ENCODE results near the gene PRSS37. TPM values are rescaled to one million over a fixed set of nuclear protein-coding genes. Genes with fewer than 3 reads are reported as not detected.

Gene PRSS37, protein sequence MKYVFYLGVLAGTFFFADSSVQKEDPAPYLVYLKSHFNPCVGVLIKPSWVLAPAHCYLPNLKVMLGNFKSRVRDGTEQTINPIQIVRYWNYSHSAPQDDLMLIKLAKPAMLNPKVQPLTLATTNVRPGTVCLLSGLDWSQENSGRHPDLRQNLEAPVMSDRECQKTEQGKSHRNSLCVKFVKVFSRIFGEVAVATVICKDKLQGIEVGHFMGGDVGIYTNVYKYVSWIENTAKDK
- total RNA-seq, result not detected

DNA sequence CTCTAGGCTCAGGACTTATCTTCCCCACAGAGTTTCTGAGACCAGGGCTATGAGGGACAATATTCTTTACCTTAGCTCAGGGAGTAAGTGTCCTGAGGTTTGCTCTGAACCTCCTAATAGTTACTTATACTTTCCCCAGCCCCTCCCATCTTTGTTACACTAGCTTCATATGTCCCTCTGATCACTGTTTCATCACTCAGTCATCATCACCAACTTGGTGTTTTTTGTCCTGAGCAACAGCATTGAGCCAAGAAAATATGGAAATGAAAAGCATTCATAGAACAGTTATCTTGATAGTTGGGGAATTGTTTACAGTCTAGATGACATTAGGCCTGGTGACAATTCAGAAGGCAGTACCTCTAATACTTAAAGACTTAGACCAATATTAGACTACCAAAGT lies at the start of gene PRSS37:
Gene PRSS37, minus strand, starts transcription at position 101 of the 400 bp plus-strand sequence. CDS start 436 bp downstream, outside the sequence.
- Histone ChIP-seq H3K27ac (no peak within 1 kb of the TSS), H3K4me3 (no peak within 1 kb of the TSS), H3K36me3 (no peaks in the 10 kb centered on the region), H3K4me1 (ENCODE audit: control insufficient read depth in 1 of 2, low read depth in 2 of 2) (no peaks in the 10 kb centered on the region), H3K27me3 (replicated peaks; ENCODE audit: insufficient read depth) (no peaks in the 10 kb centered on the region), H3K9me3 (no peaks in the 10 kb centered on the region)
- DNase-seq (ENCODE audit: low spot score) (no peak), ATAC-seq (ENCODE audit: insufficient number of reproducible peaks, low FRiP score, low read depth) (no peak)
- TF ChIP-seq, protein P1, sequence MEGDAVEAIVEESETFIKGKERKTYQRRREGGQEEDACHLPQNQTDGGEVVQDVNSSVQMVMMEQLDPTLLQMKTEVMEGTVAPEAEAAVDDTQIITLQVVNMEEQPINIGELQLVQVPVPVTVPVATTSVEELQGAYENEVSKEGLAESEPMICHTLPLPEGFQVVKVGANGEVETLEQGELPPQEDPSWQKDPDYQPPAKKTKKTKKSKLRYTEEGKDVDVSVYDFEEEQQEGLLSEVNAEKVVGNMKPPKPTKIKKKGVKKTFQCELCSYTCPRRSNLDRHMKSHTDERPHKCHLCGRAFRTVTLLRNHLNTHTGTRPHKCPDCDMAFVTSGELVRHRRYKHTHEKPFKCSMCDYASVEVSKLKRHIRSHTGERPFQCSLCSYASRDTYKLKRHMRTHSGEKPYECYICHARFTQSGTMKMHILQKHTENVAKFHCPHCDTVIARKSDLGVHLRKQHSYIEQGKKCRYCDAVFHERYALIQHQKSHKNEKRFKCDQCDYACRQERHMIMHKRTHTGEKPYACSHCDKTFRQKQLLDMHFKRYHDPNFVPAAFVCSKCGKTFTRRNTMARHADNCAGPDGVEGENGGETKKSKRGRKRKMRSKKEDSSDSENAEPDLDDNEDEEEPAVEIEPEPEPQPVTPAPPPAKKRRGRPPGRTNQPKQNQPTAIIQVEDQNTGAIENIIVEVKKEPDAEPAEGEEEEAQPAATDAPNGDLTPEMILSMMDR (IDR thresholded peaks at IDR 0.05), result no peak

DNA sequence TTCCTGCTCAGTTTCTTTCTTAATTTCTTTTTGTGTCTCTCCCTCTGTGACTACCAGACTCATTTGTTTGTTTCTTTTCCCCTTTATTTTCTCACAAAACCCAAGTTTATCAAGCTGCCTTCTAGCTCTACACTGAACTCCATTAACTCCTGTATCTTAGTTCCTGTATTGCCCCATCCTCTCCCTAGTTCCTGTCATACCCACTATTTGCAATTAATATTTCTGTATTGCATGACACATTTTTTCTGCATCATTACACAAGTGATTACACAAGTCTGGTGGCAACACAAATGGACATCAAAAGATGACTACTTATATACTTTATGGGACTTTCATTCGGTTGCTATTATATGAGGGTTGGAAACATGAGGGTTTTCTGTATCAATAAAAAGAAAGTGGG lies 48.0 kb upstream of the PRSS37 start:
- TF ChIP-seq, protein P1 (IDR thresholded peaks at IDR 0.05), result no peak
- no peak overlapping the region for H3K4me3 ChIP-seq
- no peaks in the 10 kb centered on the region for H3K36me3 ChIP-seq
- no peaks in the 10 kb centered on the region for H3K9me3 ChIP-seq
- no peak overlapping the region for H3K27ac ChIP-seq
- DNase-seq (ENCODE audit: low spot score), result no peak
- H3K27me3 ChIP-seq (replicated peaks; ENCODE audit: insufficient read depth), result no peaks in the 10 kb centered on the region
- no peaks in the 10 kb centered on the region for H3K4me1 ChIP-seq (ENCODE audit: control insufficient read depth in 1 of 2, low read depth in 2 of 2)
- ATAC-seq (ENCODE audit: insufficient number of reproducible peaks, low FRiP score, low read depth), result no peak

DNA sequence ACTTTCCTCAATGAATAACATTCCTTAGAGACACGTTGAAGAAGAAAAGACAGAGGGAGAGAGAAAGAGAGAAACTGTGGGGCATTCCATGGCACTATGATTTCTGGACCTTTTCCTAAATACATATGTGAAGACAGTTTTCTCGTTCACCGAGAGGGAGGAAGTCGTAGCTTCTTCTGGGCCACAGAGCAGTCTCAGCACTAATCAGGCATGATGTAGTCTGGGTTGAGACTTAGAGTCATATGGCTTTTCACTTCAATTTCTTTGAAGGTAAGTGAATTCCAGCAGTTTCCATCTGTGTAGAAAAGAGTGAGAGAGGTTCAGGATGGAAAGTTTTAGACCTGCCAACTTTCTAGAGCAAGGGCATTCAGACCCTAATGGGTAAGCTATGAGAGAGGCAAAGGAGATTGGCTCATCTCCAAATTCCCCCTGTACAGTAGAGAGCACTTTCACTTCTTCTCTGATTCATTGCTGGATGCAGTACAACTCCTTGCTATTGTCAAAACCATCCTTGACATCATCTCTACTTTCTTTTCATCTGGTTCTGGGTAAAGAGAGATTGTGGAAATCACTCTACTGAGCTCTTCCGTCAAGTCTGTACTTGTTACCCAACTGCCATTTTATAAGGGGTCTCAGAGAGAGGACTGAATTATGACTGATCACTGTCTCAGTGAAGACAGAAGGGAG lies 43.4 kb upstream of the PRSS37 start:
- no peaks in the 10 kb centered on the region for H3K27me3 ChIP-seq (replicated peaks; ENCODE audit: insufficient read depth)
- H3K4me1 ChIP-seq (ENCODE audit: control insufficient read depth in 1 of 2, low read depth in 2 of 2), result no peaks in the 10 kb centered on the region
- TF ChIP-seq, protein P1 (IDR thresholded peaks at IDR 0.05), result no peak
- DNase-seq (ENCODE audit: low spot score) (no peak), ATAC-seq (ENCODE audit: insufficient number of reproducible peaks, low FRiP score, low read depth) (no peak)
- no peak overlapping the region for H3K27ac ChIP-seq
- H3K36me3 ChIP-seq, result no peaks in the 10 kb centered on the region
- H3K4me3 ChIP-seq, result no peak overlapping the region
- no peaks in the 10 kb centered on the region for H3K9me3 ChIP-seq

DNA sequence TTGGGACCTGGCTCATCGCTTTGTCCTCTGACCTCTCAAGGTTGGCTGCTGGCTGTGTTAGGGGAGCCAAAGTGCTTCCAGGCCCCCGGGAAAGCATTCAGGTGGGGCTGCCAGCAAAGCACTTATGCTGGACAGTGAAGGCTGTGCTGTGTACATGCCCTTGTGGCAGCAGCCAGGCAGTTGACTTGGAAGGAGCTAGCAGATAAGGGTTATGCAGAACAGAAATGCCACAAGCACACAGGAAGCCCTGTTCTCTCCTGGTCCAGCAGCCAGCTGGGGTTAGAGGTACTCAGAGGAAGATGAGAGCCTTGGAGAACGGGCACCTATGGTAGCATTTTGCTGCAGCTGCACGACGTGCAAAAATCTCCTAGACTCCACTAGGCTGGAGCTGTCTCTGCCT lies 39.7 kb upstream of the PRSS37 start:
- TF ChIP-seq, protein P1 (IDR thresholded peaks at IDR 0.05), result no peak
- Histone ChIP-seq H3K4me3 (no peak overlapping the region), H3K9me3 (no peaks in the 10 kb centered on the region), H3K4me1 (ENCODE audit: control insufficient read depth in 1 of 2, low read depth in 2 of 2) (no peaks in the 10 kb centered on the region), H3K27ac (no peak overlapping the region), H3K36me3 (no peaks in the 10 kb centered on the region), H3K27me3 (replicated peaks; ENCODE audit: insufficient read depth) (no peaks in the 10 kb centered on the region)
- no peak for DNase-seq (ENCODE audit: low spot score)
- no peak for ATAC-seq (ENCODE audit: insufficient number of reproducible peaks, low FRiP score, low read depth)

DNA sequence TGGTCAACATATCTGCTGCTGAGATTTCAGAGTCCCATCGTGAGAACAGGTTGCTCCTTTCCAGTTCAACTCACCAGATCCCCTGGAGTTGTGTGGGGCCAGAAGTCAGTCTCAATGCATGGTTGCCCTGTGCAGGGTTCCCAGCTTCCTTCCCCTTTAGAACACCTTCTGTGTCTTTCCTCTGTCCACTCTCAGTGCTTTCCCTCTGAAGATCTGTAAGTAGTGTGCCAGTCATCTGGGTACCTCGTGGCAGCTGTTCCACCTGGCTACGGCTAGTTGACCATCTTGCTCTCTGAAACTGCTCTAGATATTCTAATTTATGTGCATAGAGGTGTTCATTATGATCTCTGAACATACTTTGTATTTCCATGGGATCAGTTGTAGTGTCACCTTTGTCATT lies 36.1 kb upstream of the PRSS37 start:
- DNase-seq (ENCODE audit: low spot score) (no peak), ATAC-seq (ENCODE audit: insufficient number of reproducible peaks, low FRiP score, low read depth) (no peak)
- Histone ChIP-seq H3K27me3 (replicated peaks; ENCODE audit: insufficient read depth) (no peaks in the 10 kb centered on the region), H3K36me3 (no peaks in the 10 kb centered on the region), H3K27ac (no peak overlapping the region), H3K4me3 (no peak overlapping the region), H3K9me3 (no peaks in the 10 kb centered on the region), H3K4me1 (ENCODE audit: control insufficient read depth in 1 of 2, low read depth in 2 of 2) (no peaks in the 10 kb centered on the region)
- TF ChIP-seq, protein P1 (IDR thresholded peaks at IDR 0.05), result no peak

Measured in thoracic aorta (tissue), 2 donors.